Stimulated activated CD8-positive, alpha-beta memory T cell treated with anti-CD3 and anti-CD28 coated beads, Interleukin-12 subunit alpha, Interleukin-12 subunit beta, amount 100 ng/mL, for 1 hour (primary cell): ENCODE data around the gene ZNF189.

Experiments used
- DNase-seq: peaks from one replicate; pipeline ENCODE4 v3.0.0-alpha.2; 2020; ENCODE audit warnings: low read depth

The ZNF189 gene

DNA sequence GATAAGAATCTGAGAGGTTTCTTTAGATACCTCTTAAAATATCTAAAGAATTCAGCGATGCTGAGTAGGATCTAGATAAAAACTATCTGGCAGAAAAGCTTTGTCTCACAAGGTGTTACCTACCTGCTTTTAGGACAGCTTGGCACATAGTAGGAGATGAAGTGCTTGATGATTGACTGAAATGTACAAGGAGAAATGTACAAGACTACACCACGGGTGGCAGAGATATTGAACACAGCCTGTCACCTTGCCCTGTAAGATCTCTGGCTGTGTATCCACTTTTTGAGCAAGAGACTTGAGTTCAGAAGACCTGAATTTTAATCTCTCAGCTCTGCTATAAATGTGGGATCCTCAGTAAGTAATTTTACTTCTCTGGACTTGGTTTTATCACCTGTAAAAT is 21.2 kb downstream of the ZNF189 start:
- no peak for DNase-seq

DNA sequence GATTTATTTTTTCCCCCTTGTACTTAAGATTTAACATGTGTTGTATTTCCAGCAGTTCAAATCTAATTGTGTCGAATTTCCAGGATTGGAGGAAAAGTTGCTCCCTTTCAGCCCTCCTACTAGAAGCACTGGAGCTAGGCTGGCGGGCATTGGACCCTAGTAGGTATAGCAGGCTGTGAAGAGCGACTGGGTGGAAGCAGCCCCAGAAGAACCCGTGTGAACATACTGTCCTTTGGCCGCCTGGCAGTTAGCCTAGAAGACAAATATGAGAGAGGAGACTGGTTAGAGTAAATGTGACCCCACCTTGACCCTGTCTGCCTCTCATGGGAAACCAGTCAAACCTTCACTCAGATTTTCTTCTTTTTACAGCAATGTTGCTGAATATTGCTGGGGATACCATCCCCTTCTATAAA is 23.0 kb downstream of the ZNF189 start:
- DNase-seq: no peak

DNA sequence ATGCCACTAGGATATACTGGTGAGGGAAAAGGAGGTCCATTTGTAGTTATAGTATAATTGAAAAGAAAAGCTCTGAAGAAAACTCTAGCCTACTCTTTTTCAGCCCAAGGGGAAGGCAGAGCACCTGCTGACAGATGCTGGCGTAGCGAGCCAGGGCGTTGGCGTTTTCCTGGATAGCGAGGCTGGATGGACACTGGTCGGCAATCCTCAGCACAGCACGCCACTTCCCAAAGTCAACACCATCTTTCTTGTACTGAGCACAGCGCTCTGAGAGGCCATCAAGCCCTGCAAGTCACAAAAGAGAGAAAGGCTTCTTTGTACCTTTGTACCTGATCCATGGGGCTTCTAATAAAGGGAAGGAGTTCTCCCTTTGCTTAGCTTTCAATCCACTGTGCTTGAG is 28.7 kb downstream of the ZNF189 start:
- no peak for DNase-seq

DNA sequence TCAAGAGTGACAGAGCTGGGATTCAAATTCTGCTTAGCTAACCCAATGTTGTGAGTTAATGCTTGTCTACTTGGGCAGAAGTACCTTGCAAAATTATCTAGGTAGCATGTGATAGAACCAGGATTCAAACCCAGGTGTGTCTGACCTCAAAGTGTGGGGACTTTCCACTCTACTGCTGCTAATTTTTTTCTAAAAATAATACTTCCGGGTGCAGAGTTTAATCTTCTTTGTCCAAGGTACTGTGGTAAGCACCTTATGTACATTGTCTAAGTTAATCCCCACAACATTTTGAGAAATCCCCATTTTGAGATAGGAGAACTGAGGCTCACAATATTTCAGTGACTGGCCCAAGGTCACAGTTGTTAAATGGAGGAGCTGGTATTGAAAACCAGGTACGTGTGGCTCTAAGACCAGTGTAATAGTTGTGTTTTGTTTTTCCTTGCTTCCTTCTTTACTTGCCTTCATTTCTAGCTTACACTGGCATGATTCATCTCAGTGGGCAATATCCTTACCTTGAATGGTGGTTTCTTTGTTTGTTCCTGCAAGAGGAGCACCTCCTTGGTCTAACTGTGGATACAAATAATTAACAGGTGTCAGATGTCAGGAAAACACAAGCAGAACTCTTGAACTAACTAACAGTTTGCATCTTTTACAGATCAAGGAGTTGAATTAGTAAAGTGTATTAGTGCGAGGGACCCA is 29.5 kb downstream of the ZNF189 start:
- DNase-seq: no peak

DNA sequence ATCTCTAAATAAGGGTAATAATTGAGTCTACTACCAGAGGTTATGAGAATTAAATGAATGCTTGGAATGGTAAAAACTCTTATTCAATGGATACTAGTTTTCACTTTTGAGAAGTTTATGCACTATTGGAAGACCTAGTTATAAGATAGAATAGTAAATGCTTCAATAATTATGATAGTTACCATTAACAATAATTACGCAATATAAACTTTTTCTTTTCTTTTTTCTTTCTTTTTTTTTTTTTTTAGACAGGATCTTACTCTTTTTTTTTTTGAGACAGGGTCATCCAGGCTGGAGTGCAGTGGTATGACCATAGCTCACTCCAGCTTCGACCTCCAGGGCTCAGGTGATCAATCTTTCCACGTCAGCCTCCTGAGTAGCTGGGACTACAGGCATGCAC is 30.3 kb downstream of the ZNF189 start:
- DNase-seq: no peak

DNA sequence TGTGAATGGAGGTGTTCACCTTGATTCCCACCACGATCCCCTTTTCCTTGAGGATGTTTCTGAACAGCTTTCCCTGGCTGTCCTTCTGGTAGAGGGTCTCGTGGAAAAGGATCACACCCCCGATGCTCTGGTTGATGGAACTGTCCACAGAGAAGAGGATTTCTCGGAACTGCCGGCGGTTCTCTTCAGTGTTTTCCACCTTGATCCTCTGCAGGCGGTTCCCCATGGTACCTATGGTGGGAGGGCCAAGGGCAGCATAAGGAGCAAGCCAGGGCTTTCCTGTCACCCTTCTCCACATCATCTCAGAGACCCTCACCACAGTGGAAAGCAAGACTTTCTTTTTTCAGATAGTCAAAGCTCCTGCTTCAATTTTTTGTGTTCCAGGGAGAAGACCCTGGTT is 31.1 kb downstream of the ZNF189 start:
- no peak for DNase-seq

DNA sequence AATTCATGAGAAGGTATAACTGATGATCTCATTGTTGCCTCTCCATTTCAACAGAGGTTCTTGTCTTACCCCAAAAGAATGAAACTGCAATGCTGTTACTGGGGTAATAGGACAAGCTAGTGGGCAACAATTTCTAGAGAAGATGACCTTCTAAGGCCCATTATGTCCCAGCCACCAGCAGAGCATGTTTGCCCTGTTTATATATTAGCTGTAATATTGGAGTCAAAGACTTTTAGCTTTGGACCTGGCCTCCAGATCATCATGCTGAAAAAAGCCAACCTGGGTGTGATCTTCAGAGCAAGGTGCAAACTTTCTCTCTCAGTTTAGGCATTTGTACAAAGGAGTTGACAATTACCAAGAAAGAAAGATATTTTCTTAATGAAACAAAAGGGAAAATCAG is 33.5 kb downstream of the ZNF189 start:
- no peak for DNase-seq

DNA sequence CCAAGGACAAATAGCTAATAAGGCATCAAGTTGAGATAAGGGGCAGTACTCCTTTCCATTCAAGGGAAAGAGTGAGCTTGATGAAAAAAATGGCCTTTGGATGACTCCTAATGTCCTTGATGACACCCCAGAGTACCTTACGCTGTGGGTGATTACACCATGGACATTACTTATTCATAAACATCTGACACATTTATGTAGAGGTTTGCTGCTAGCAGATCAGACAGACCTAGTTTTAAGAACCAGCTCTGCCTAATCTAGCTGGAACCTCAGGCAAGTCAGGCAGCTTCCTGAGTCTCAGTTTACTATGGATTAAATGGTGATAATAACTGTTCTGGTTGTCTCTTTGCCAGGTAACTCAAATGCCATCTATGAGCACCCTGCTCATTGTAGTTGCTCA is 34.1 kb downstream of the ZNF189 start:
- DNase-seq: no peak

DNA sequence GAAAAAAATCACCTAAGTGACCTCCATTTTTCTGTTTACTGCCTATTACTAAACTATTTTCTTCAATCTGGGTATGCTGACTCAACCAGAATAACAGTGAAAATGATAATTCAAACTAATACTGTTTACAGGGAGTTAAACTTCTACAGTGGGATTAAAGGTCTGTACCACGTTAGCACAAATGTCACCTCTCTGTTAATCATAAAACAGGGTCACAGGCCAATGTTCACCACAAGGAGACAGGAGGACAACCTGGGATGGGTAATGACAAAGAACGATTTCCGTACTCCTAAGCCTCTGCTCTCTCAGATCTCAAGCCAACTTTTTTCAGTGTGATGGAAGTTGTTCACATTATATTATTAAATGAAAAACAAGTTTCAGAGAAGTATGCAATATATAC is 34.6 kb downstream of the ZNF189 start:
- DNase-seq: no peak

DNA sequence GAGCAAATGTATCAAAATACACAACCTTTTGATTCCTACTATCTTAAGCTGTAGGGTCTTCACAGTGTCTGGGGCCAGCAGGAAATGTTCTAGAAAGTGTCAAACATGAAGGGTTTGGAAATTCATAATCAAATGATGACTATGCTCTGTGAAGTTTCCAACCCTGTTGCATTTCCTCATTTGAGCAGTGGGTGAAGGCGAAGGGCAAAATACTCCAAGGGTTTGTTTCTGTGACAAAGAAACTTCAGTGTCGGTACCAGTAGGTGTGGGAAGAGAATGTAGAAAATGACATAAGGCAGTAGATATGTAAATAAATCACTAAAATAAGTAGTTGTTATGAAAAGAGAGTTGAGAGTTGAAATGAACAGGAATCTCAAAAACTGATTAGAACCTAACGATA is 36.3 kb downstream of the ZNF189 start:
- no peak for DNase-seq

DNA sequence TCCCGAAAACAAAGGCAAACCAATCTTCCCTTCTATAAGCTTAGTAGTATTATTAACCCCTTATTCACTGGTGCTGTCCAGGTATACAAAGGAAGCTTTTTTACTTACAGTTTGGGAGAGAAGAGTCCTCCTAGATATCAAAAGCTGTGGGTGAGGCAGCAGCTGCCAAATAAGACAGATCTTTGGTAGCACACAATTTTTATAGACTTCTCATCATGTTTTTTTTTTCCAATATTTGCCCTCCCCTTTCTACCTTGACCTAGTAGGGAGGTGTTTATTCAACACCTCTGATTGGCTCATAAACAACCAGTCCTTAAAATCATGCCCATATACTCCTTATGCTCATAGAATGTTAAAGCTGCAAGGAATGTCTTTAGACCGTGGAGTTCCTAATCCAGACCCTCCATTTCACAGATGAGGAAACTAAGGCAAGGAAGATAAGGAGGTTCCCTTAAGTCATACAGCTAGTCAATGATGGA is 37.0 kb downstream of the ZNF189 start, which contains the start of gene ALDOB:
ALDOB (minus strand) TSS at position 174 of the 479 bp plus-strand sequence. CDS start 4,887 bp downstream, outside the sequence.
- DNase-seq: no peak

DNA sequence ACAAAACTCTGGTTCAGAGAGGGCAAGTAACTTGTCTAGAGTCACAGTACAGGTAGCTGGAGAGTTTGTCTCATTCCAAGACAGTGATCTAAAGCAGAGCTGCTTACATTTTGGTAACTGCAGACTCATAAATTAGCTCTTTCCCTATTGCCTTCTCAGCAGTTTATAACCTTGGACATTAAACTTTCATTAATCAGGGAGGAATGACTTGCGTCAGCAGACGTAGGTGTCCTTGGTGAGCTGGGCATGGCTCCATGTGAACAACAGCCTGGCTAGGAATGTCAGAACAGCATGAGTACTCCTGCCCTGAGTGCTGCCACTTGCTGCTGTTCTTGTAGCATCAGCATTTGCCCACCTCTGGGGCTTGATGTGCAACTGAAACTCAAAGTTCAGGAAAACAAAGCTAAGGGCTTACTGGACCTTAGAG is 39.2 kb downstream of the ZNF189 start:
- no peak for DNase-seq

DNA sequence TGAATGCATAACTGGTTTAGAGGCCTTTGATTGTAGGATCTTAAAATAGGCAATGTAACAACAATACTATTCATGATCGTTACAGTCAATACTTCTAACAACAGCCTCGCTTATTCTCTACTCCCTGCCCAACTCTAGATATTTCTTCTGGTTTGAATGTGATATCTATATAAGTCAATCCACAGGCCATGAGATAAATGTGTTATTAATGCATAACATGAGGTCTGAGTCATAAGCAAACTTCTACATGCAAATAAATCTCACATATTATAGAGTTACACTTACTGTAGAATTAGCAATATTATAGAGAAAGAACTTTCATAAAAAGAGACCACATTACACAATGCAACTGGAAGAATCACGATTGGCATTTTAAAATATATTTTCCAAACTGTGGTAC is 39.9 kb downstream of the ZNF189 start:
- DNase-seq: no peak

DNA sequence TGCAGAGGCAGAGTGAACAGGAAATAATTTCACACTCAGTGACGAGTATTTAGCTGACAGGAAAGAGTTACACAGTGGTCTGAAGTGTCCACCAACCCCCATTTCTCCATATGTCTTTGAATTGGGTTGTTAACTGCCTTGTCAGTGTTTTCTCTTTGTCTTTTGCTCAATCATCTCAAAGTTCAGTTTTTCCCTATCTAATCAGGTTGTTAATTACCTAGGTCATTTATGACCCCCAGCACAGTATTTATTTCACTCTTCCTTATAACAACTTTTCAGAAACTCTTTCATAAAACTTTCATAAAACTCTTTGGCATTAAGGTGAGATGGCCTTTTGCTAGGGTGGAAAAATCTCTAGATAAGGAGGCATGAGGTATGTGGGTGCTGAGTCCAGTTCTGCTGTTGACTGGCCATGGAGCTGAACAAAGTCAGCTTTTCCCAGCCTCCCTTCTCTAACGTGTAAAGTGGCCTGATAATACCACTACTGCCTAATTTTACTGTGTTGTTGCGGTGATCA is 42.1 kb downstream of the ZNF189 start:
- DNase-seq: no peak

DNA sequence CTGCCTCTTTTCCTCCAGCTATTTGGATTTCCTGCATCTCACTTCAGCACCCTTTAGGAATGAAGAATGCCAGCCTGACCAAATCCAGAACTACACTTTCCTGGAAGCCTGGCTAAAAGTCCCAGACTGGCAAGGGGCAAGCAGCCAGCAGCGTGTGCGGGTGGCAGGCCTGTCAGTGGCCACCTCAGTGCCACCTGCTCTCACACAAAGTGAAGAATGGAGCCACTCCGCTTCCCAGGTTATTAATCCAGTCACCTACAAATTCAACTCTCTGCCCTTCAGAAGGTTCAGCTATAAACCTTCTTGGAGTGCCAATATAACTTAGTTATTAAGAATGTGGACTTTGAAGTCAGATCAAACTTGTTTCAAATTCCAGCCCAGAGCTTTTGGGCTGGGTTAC is 43.7 kb downstream of the ZNF189 start:
- no peak for DNase-seq

DNA sequence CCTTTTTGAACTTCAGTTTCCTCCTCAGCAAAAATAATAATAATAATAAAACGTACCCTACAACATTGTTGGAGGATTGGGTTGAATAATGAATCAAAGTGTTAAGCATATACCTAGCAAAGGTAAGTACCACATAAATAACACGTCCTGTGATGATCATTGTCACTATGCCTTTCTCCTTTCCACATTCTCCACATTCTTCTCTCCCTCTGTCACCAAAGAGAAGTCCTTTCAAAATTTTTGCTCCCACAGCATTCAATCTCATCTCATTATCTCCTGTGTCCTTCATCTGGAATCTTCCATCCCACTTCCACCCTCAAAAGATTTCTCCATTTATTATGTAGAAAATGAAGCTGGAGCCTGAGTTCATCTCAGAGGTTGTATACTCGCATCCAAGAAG is 44.1 kb downstream of the ZNF189 start:
- no peak for DNase-seq

DNA sequence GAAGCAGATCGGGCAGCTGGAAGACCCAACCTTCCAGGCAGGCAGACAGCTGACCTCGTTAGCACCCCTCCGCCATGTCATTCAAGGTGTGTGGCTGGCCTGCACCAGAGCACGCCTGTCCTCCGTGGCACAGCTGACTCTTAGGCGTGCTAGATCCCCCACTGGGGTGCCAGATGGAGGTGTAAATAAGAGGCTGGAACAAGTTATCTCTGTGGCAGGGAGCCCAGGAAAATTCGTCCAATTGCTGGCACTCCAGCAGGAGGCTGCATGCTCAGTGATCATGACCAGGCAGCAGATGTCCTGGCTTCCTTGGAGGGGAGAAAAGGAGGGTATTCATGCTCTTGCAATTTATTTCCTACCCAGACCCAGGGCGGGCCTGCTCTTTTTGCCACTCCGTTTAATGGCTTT is 44.7 kb downstream of the ZNF189 start:
- no peak for DNase-seq

DNA sequence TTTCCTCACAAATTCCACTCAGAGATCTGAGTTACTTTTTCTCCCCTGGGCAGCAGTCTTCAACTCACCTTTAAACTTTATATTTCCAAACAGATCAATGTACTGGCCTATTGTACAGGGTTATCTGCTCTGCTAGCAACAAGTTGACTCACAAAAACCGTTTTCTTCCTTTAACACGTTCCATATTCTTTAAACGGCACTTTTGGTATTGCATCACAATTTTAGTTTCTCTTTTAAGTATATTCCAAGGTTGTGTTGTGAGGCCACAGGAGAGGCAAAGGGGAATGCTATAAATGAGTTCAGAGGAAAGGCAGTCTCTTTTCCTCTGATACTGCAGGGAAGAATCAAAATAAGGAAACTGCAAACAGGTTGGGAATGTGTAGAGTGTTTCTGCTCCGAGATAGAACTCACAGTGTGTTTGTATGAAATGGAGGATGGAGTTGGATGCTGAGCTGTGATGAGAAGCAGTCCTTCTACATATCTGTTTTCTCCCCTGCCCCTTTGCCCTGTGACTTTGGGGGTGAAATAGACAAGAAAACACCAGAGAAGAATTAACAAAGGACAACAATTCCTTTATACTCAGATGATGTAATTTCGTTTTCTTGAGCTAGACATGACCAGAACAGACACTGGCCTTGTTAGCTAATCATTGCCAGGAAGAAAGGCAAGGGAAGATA is 46.8 kb downstream of the ZNF189 start:
- DNase-seq: no peak

DNA sequence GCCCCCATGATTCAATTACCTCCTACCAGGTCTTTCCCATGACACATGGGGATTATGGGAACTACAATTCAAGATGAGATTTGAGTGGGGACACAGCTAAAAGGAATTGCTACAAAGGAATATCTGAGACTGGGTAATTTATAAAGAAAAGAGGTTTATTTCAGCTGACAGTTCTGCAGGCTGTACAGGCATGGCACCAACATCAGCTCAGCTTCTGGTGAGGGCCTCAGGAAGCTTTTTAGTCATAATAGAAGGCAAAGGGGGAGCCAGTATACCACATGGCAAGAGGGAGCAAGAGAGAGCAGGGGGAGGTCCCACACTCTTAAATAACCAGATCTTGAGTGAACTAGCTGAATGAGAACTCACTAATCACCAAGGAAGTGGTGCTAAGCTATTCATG is 48.1 kb downstream of the ZNF189 start:
- no peak for DNase-seq

DNA sequence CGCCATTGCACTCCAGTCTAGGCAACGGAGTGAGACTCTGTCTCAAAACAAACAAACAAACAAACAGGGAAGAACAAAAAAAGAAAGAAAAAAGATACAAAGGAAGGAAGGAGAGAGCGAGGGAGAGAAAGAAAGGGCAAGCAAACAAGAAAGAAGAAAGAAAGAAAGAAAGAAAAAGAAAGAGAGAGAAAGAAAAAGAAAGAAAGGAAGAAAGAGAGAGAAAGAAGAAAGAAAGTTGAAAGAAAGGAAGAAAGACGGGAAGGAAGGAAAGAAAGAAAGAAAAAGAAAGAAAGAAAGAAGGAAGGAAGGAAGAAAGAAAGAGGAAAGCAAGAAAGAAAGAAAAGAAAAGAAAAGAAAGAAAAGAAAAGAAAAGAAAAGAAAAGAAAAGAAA is 50.0 kb downstream of the ZNF189 start:
- DNase-seq: no peak

DNA sequence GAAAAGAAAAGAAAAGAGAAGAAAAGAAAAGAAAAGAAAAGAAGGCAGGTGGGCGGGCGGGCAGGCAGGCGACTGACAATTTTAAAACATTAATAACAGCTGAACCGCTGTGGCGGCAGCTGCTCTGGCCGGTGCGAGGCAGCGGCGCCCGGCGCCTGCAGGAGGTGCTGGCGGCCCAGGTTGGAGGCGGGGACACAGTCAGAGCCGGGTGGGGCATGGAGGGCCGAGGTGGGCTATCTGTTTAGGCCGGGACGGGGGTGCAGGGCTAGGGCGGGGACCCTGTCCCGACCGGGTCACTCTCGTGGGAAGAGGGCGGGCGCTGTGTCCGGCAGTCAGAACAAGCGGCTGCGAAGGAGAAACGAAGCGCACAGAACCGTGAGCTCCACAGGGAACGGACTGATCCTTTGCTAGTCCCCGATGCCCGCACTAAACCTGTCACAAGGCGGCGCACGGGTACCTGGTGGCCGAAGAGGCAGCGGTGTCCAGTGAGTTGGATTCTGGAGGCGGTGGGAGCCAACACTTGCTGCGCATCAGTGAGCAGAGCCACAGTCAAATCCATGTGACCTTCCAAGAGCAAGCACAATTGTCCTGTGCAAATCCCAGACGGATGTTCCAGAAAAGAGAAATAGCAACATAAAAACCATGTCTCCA is 50.5 kb downstream of the ZNF189 start:
- DNase-seq: peak; percentile 22

DNA sequence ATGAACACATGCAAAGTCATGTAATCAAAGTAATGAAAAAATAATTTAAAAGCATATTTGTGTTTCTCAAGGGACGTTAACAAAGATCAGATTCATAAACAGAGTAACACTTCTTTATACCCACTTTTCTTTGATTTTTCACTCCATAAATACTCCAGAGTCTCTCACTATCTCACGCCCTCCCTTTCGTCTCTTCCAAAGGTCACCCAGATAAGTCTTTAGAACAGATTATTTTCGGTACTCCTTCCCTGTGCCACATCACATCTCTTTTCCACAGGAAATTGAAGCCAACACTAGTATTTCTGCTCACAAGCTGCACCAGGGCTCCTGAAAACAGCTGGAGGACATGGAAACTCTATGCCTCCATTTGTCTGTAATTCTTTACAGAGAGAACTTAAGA is 52.3 kb downstream of the ZNF189 start:
- DNase-seq: no peak

DNA sequence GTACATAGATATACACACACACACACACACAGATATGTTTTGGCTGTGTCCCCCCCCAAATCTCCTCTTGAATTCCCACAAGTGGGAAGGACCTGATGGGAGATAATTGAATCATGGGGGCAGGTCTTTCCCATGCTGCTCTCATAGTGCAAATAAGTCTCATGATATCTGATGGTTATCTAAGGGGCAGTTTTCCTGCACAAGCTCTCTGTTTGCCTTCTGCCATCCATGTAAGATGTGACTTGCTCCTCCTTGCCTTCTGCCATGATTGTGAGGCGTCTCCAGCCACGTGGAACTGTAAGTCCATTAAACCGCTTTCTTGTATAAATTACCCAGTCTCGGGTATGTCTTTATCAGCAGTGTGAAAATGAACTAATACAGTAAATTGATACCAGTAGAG is 52.8 kb downstream of the ZNF189 start:
- no peak for DNase-seq
